Iris pigment epithelial cell (primary cell): Measurements from ENCODE around the gene PFDN6.
A peak's percentile ranks its signal among the peaks of the same experiment; 100 is the strongest.
"Not testable (repeated sequence)": the region's sequence is repeated elsewhere in the genome, so short reads cannot be mapped to it uniquely, and the experiment has no call there.

Experiments
- DNase-seq: peaks from one replicate; pipeline ENCODE4 v3.0.0-alpha.2; 2011; ENCODE audit warnings: low read depth

The PFDN6 gene

DNA sequence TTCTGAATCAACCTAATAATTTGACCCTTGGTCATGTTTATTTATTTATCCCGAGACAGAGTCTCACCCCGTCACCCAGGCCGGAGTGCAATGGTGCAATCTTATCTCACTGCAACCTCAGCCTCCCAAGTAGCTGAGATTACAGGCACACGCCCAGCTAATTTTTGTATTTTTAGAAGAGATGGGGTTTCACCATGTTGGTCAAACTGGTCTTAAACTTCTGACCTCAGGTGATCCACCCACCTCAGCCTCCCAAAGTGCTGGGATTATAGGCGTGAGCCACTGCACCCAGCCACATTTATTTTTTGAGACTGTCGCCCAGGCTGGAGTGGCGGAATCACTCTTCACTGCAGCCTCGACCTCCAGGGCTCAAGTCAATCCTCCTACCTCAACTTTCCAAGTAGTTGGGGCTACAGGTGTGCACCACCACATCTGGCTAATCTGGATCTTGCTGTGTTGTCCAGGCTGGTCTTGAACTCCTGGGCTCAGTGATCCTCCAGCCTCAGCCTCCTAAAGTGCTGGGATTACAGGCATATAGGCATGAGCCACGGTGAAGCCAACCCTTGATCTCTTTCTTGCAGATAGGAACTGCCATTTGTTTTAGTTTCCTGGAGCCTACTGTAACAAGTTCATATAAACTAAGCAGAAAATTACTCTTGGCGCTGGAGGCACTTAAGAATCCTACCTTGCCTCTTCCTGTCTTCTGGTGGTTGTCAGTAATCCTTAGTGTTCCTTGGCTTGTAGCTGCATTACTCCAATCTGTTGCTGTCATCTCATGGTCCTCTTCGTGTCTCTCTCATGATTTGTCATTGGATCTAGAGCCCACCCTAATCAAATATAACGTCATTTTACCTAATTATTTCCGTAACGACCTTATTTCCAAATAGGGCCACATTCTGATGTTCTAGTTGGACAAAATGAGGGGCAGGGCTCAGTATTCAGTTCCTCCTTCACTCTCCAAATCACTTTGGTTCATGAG lies 15.2 kb upstream of the PFDN6 start:
- DNase-seq: no peak

DNA sequence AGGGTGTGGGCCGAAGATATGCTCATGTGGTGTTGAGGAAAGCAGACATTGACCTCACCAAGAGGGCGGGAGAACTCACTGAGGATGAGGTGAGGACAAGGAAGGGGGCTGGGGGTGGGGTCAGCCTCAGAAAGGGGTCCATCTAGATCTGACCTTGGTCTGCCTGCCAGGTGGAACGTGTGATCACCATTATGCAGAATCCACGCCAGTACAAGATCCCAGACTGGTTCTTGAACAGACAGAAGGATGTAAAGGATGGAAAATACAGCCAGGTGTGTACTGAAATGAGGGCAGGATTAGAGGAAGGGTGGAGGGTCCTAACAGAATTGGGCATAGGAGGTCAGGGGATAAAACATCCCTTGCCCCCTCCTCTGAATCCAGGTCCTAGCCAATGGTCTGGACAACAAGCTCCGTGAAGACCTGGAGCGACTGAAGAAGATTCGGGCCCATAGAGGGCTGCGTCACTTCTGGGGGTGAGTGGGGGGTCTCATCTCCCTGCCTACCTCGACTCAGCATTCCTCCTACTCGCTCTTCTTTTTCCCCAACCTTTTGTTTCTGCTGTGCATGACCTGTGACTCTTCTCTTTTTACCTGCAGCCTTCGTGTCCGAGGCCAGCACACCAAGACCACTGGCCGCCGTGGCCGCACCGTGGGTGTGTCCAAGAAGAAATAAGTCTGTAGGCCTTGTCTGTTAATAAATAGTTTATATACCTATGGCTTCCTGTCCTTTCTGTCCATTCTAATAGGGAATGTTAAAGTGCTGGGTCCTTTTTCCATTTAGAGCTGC lies 13.4 kb upstream of the PFDN6 start:
- DNase-seq: not testable (repeated sequence)

DNA sequence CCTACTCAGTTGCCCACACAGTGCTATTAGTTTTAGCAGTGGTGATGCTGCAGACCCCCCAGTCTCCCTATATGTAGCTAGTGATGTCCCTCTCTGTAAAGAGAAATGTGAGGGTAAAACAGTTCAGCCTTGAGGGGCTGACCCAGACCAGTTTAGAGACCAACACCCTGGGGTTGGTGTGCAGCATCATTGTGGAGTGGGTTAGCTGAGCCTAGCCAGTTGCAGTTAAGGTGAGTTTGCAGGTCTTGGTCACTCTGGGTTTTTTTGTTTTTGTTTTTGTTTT lies 12.9 kb upstream of the PFDN6 start:
- DNase-seq: no peak

DNA sequence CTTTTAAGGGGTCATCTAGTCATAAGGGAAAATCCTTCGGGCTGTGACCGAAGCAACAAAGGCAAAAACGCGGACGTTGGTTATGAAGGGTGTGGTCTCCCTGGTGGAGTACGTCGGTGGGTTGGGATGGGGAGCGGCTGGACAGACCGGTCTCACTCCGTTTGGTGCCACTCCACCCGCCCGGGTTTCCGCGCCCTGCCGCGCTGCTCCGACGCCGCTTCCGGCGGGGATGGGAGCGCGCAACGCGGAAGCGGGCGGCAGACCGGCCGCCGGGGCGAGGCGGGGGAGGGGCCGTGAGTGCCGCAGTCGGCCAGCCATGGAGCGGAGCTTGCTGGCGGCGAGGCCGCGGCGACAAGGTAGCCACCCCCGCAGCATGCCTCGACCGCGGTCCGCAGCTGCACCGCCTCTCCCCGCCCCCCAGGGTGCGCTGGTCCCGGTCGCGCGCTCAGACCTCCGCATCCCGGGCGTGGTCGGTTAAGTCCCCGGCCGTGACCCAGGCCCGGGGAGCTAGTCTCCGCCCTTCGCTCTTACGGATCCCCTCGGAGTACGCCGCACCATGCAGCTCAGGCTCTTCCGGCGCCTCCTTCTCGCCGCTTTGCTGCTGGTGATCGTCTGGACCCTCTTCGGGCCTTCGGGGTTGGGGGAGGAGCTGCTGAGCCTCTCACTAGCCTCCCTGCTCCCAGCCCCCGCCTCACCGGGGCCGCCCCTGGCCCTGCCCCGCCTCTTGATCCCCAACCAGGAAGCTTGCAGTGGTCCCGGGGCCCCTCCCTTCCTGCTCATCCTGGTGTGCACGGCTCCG lies 12.3 kb upstream of the PFDN6 start, which contains the start of gene B3GALT4:
Gene B3GALT4, plus strand, starts transcription at position 260 of the 799 bp plus-strand sequence. Its CDS starts 297 bp downstream, at position 557.
- DNase-seq: peak; percentile 79

DNA sequence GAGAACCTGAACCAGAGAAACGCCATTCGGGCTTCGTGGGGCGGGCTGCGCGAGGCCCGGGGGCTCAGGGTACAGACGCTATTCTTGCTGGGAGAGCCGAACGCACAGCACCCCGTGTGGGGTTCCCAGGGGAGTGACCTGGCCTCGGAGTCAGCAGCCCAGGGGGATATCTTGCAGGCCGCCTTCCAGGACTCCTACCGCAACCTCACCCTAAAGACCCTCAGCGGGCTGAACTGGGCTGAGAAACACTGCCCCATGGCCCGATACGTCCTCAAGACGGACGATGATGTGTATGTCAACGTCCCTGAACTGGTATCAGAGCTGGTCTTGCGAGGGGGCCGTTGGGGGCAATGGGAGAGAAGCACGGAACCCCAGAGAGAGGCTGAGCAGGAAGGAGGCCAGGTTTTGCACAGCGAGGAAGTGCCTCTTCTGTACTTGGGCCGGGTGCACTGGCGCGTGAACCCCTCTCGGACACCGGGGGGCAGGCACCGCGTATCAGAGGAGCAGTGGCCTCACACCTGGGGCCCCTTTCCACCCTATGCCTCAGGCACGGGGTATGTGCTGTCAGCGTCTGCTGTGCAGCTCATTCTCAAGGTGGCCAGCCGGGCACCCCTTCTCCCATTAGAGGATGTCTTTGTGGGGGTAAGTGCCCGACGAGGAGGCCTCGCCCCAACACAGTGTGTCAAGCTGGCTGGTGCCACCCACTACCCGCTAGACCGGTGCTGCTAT lies 11.6 kb upstream of the PFDN6 start:
- no peak for DNase-seq

DNA sequence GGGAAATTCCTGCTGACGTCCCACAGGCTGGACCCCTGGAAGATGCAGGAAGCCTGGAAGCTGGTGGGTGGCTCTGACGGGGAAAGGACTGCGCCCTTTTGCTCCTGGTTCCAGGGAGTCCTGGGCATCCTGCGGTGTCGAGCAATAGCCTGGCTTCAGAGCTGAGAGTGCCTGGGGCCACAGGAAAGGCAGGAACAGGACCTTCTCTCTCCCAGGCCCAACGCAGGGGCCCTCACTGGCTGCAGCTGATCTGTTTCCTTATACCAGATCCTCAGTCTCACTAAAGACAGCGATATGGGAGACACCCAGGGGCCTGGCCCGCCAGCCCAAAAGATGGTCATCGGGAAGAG lies 11.0 kb upstream of the PFDN6 start:
- DNase-seq: no peak

DNA sequence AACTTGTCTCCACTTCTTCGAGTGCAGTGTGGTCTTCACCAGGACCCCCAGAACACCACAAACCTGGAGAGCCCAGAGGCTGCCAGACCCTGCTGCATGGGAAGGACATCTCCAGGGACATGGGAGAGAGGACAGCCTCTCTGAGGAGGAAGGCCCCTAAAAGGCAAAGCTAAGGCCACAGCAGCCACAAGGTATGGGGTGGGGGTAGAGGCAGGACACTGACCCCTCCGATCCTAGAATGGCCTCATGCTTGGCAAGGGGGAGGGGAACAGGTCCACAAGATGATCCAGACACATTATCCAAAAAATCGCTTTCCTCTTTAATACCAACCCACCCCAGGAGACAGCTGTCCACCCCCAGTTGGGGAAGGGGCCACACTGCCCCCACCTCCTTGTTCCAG lies 10.6 kb upstream of the PFDN6 start:
- DNase-seq: no peak

DNA sequence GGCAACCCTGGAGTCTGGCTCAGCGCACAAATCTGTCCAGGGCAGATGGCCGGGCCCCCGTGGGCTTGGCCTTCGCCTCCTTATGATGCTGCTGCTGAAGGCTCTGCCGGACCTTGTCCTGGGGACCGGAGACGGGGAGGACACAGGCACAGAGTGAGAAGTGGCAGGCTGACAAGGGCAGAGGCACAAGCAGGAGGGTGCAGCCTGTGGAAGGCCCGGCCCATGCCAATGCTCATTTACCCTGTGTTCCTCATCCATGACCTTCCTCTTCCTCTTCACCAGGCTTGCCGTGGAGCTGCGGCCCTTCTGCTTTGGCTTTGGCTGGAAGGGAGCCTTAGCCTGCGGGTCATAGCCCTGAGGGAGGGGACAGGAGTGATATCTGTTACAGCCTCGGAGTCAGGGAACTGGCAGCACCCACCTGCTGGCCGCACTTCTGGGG lies 10.1 kb upstream of the PFDN6 start:
- no peak for DNase-seq

DNA sequence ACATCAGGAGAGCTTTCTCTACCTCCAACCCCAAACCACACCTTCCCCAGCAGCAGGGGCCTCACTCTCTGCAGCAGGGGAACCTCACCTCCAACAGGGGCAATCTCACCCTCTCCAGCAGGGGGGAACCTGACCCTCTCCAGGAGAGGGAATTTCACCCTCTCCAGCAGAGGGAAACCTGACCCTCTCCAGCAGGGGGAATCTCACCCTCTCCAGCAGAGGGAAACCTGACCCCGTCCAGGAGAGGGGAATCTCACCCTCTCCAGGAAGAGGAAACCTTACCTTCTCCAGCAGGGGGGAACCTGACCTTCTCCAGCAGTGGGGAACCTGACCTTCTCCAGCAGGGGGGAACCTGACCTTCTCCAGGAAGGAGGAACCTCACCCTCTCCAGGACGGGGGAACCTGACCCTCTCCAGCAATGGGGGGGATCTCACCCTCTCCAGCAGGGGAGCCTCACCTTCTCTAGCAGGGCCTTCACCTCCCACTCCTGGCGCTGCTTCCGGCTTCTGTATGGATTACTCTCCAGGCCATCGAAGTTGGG lies 9.4 kb upstream of the PFDN6 start:
- DNase-seq: peak; percentile 66

DNA sequence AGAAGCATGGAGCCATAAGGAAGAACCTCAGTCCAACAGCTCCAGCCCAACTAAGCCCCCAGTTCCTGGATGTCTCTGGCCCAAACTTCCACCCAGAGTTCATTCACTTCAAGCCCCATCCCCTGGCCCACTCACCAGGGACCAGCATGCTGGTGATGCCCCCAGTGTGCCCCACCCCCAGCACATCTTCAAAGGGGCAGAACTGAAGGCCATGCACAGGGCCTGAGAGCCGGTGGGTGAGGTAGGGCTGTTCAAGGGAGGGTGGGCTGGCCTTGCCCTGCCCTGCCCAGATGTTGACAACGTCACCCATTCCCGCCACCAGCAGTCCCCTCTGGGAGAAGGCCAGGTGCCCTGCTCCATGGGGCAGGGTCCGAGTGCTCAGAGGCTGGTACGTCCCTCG lies 8.9 kb upstream of the PFDN6 start:
- no peak for DNase-seq

DNA sequence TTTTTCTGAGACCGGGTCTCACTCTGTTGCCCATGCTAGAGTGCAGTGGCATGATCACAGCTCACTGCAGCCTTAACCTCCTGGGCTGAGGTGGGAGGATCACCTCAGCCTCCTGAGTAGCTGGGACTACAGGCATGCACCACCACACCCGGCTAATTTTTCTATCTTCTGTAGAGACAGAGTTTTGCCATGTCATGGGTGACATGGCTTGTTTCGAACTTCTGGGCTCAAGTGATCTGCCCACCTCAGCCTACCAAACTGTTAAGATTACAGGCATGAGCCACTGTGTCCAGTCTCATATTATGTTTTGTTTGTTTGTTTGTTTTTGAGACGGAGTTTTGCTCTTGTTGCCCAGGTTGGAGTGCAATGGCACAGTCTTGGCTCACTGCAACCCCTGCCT lies 4.2 kb upstream of the PFDN6 start:
- DNase-seq: not testable (repeated sequence)

DNA sequence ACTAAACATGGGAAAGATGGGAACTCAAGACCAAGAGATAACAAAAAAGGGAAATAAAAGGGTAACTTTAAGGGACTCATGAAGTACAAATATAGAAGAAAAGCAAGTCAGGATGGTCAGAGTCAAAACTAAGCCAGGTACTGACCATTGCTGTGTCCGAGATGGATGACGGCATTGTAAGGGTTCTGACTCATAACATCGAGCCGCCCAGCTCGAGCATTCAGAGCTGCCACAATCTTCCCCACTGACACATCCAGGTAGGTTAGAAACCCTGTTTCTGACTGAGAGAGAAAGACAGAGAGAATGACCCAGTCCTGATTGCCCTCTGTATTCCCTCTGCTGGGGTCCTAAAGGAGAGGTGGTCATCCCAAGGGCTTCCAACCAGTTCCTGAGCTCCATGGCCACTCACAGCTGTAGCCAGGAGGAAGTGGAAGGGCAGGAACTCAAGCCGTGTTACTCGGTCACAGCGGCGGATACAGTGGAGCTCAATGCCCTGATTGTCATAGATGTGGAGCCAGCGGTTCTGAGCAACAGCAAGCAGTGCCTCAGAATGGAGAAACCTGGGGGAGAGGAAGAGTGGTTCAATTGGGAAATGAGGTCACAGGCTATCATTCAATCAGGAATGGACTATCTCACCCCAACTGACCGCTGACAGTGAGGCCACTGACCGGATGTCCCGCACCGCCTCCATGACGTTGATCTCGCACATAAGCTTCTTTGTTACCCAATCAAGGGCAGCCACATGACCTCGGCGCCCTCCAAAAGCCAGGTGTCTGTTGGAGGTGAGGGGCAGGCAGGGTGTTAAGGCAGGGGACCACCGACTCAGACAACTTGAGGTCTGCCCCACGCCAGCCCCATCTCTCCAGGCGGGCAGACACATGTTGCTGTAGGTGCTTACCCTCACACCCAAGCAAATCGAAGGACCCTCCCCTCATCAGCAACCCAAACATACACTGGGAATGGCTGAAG lies 2.2 kb upstream of the PFDN6 start:
- DNase-seq: no peak

DNA sequence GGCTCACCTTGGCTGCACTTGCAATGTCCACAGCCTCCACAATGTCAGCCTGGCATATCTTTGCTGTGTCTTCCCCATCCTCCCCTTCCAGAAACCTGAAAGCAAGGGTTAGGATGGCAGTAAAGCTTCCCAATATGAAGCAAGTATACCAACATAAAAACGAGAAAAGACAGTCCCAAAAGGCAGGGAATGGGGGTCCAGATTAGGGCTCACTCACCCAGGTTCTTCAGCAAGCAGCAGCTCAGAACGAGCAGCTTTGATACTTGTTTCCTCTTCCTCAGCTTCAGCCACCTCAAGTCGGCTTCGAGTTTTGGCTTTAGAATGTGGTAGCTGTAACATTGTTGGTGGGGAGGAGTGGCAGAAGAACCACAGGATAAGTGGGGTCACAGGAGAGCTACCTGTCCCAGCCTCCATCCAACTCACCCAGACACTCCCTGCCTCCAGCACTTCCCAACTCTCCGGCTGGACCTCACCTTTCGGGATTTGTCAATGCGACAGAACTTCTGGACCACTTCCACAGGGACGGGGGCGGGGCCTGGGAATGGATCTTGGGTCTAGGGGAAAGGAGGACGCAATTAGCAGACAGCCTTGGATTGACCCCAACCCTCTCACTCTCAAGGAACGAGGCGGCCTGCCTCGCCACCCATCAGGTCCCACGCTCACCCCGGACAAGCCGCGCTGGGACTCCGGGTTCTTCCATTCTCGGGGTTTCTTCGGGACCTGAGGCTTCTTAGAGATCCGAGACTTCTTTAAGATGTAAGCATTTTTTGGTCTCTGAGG lies 1.1 kb upstream of the PFDN6 start:
- DNase-seq: no peak

DNA sequence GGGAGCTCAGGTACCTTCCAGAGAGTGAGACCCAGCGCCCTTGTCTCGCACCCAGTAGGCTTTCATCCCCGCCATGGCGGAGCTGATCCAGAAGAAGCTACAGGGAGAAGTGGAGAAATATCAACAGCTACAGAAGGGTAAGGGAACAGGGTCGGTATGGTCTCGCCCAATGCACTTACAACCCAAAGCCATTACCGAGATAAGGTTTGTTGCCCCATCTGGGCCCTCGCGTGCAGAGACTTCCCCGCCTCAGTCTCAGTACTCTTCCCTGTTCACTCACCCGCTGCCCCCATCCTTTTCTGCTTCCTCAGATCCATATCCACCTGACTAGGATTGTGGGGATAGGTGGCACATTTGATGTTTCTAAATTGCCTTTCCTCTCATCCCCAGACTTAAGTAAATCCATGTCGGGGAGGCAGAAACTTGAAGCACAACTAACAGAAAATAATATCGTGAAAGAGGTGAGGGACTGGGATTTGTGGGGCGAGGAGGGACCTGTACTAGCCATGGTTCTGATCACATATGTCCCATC lies 449 bp downstream of the PFDN6 start:
- DNase-seq: no peak

DNA sequence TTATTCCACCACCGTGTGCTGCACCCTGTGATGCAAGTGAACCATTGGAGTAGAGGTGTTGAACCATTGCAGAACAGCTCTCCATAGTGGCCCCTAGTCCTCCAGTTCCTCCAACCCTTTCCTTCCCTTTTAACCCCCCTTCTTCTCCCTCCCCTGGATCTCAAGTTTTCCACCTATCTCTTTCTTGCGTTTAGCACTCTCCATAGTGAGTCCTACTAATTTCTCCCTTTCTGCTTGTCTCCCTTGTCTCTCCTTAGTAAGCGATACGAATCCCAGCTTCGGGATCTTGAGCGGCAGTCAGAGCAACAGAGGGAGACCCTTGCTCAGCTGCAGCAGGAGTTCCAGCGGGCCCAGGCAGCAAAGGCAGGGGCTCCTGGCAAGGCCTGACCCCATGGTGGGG lies 1.1 kb downstream of the PFDN6 start:
- DNase-seq: no peak

DNA sequence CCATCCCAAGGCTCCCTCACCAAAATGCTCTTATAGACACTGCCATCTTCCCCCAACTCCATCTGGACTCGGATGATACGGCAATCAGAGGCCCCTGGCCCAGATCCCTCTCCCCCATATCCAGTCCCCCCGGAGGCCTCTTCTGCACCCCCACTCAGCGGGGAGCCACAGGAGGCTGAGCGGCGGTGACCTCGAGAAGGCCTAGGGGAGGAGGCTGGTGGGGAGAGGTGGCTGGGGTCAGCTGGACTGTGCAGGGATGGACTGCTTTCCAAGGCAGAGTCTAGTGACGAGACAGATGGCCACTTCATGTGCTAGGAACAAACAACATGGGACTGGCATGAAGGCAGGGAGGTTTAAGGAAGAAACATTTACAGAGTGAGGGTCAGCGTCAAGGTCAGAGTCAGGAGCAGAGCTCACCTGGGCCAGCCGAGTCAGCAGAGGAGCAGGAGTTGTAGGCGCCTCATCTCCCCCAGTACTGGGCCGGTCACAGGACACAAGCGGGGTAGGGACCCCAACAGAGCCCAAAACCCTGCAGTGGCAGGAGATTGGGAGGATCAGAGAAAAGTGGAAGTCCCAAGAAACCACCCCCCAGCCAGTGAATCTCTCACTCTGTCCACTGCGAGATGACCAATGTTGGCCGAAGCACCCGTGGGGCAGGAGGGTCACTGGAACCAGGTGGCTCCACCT lies 3.7 kb downstream of the PFDN6 start:
- no peak for DNase-seq

DNA sequence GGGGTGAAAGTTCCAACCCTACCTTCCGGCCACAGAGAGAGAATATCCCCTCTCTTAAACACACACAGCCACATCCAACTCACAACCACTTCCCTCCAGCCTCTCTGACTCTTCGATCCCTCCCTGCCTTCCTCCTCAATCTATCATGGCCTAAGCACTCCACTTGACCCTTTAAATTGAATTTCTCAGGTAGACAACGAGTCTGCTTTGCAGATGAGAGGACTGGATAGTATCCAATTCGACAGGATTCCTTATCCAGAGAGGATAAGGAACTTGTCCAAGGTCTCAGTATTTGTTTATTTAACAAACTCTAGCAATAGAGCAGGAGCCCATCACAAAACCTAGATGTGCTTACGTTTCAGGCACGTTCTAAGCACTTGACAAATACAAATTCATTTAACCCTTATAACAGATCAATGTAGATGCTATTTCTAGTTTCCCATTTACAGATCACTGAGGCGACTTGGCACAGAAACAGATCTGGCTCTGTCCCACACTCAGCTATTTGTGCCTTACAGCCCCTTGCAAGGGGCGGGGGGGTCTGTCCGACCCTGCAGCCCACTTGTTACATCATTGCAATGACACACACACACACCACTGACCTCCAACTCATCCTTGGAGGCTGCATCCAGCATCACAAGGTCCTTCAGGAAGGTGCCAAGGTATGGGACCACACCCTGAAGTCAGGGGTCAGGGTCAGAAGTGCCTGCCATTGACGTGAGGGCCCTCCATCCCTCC lies 4.9 kb downstream of the PFDN6 start:
- no peak for DNase-seq
